Transverse colon (tissue), 4 donors: ENCODE measurements around the gene B3GALT5. TPM values are rescaled to one million over a fixed set of nuclear protein-coding genes. Genes with fewer than 3 reads are reported as not detected.

ENCODE experiments used
- DNase-seq: peaks from one replicate; pipeline ENCODE4 v3.0.0-alpha.2; 2019
- H3K27ac ChIP-seq, 4 donors: fragments of 200-600 bp; sonication (generic); 2 replicates each; pipeline ENCODE4 v1.5.1; 2016 to 2018; ENCODE audit warnings: inconsistent platforms in 4 of 4
- H3K27me3 ChIP-seq: fragments of 200-600 bp; sonication (generic); 2 replicates; pipeline ENCODE4 v1.5.1; 2017; ENCODE audit warnings: inconsistent platforms
- H3K36me3 ChIP-seq, 4 donors: fragments of 200-600 bp; sonication (generic); 2 replicates each; pipeline ENCODE4 v1.5.1; 2017 to 2019; ENCODE audit warnings: inconsistent platforms in 4 of 4
- H3K4me1 ChIP-seq, 4 donors: fragments of 200-600 bp; sonication (generic); 2 replicates each; pipeline ENCODE4 v1.5.1; 2017 to 2020; ENCODE audit warnings: inconsistent platforms in 4 of 4
- H3K4me3 ChIP-seq, 4 donors: fragments of 200-600 bp; sonication (generic); 1 replicate in 1 of 4; 2 replicates in 3 of 4; pipeline versions ENCODE4 v1.5.1 to v1.6.1; 2017 to 2019; ENCODE audit warnings: inconsistent platforms in 4 of 4
- H3K9me3 ChIP-seq, 2 donors: fragments of 200-600 bp; sonication (generic); 2 replicates each; pipeline ENCODE4 v1.5.1; 2017 to 2019; ENCODE audit warnings: inconsistent platforms in 2 of 2
- EP300 ChIP-seq: sonication (generic); formaldehyde crosslinking; IDR thresholded peaks from one replicate; pipeline ENCODE4 v1.6.1; 2017; ENCODE audit warnings: antibody characterized with exemption, low read depth
- POLR2A ChIP-seq: fragments of 450-650 bp; IDR thresholded peaks from one replicate; pipeline ENCODE4 v1.6.1; 2016; ENCODE audit warnings: antibody characterized with exemption, mild to moderate bottlenecking, moderate library complexity
- POLR2AphosphoS5 ChIP-seq, 3 donors: sonication (generic); formaldehyde crosslinking; IDR thresholded peaks; one replicate each; pipeline ENCODE4 v1.6.1; 2016; ENCODE audit warnings: antibody characterized with exemption in 3 of 3
- WGBS, 2 donors: methylation state at CpG; one replicate each; pipeline ENCODE4 v1.1.5; 2018; ENCODE audit warnings: low coverage in 1 of 2; 5-methylcytosine and 5-hydroxymethylcytosine counted together
- in situ Hi-C, 4 donors: fragments of 200-750 bp; cut with MboI; loops; one replicate each; pipeline versions ENCODE4 v1.15.0 to v1.15.1; 2017; ENCODE audit warnings: low sequenced_read_pairs in 3 of 4, low pct_ligation_motif_present in 1 of 4, low pct_unique_long_range_greater_than_20kb in 1 of 4
- intact Hi-C: fragments of 100-400 bp; cut with DNase I; formaldehyde crosslinking; loops from one replicate; pipeline ENCODE4 v1.15.1; 2023; ENCODE audit warnings: low total_unique reads
- total RNA-seq, 4 donors: library from RNA; depleted of rRNA; stranded (reverse); fragments of >200 nt; gene quantifications; one replicate each; pipeline ENCODE4 v1.1.0, GENCODE V29; 2016
- TF ChIP-seq, protein P1 (sequence below), 5 experiments: fragments of 200-600 bp in 3 of 5; fragments of 450-650 bp in 2 of 5; sonication (generic) in 3 of 5; IDR thresholded peaks; 1 replicate in 2 of 5; 2 replicates in 3 of 5; pipeline ENCODE4 v1.5.1; 2016 to 2017; ENCODE audit warnings: antibody characterized with exemption in 5 of 5, inconsistent platforms in 3 of 5, mild to moderate bottlenecking in 2 of 5, moderate library complexity in 1 of 5

The B3GALT5 gene, protein sequence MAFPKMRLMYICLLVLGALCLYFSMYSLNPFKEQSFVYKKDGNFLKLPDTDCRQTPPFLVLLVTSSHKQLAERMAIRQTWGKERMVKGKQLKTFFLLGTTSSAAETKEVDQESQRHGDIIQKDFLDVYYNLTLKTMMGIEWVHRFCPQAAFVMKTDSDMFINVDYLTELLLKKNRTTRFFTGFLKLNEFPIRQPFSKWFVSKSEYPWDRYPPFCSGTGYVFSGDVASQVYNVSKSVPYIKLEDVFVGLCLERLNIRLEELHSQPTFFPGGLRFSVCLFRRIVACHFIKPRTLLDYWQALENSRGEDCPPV
- total RNA-seq, result 10 to 100 TPM; 31.4 to 81.9 (median 44.0) TPM

- TF ChIP-seq POLR2A, result no peak
- no peak for TF ChIP-seq EP300
- TF ChIP-seq, protein P1, sequence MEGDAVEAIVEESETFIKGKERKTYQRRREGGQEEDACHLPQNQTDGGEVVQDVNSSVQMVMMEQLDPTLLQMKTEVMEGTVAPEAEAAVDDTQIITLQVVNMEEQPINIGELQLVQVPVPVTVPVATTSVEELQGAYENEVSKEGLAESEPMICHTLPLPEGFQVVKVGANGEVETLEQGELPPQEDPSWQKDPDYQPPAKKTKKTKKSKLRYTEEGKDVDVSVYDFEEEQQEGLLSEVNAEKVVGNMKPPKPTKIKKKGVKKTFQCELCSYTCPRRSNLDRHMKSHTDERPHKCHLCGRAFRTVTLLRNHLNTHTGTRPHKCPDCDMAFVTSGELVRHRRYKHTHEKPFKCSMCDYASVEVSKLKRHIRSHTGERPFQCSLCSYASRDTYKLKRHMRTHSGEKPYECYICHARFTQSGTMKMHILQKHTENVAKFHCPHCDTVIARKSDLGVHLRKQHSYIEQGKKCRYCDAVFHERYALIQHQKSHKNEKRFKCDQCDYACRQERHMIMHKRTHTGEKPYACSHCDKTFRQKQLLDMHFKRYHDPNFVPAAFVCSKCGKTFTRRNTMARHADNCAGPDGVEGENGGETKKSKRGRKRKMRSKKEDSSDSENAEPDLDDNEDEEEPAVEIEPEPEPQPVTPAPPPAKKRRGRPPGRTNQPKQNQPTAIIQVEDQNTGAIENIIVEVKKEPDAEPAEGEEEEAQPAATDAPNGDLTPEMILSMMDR (IDR thresholded peaks at IDR 0.05), result no peak
- no peak for TF ChIP-seq POLR2AphosphoS5 (IDR thresholded peaks at IDR 0.05)
- in situ Hi-C loops, result no loop called here
- H3K4me3 ChIP-seq, result peak within 1 kb of the TSS in 3 of 4 donors; percentile 36 to 49 (median 41)
- H3K4me1 ChIP-seq, result peaks cover 0 to 28% (median 4%) of the 10 kb centered on the region in 4 donors
- H3K27ac ChIP-seq, result no peak within 1 kb of the TSS
- DNase-seq, result peak; percentile 26
- H3K27me3 ChIP-seq, result peaks cover 38% of the 10 kb centered on the region
- intact Hi-C loops, result no loop called here
- H3K36me3 ChIP-seq, result no peaks in the 10 kb centered on the region
- 21 to 40% methylated on average over 9 to 45 of the region's 63 CpGs for WGBS, 2 donors
- H3K9me3 ChIP-seq, result no peaks in the 10 kb centered on the region
Observed at GRCh38 chr21:39612233-39613040, at the start of gene B3GALT5. B3GALT5 (plus strand) TSS chr21:39612940; CDS start chr21:39660560, 47,620 bp downstream.

DNA sequence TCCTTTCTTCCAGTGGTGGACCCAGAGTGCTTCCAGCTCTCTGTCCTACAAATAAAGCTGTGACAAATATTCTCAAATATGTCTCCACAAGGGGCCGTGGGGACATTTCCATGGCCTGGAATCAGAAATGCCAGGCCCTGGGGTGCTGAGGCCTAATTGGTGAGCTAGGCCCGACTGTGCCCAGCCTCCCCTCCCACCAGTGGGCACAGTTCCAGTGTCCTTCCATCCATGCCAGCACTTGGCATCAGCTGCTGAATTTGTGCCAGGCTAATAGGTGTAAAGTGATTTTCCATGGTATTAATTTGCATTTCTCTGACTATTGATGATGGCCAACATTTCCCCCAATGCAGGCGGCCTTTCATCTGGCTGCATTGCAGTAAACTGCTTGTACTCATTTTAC lies 48.5 kb upstream of the B3GALT5 start:
- WGBS, 2 donors, result 55% methylated on average over 3 of the region's 3 CpGs; no CpG with 5 or more reads in 1 of the 2 donors
- DNase-seq, result no peak
- H3K4me1 ChIP-seq, result peaks cover 0 to 4% (median 0%) of the 10 kb centered on the region in 4 donors
- TF ChIP-seq POLR2AphosphoS5 (IDR thresholded peaks at IDR 0.05) (no peak), EP300 (no peak), POLR2A (no peak)
- TF ChIP-seq, protein P1 (IDR thresholded peaks at IDR 0.05), result no peak
- H3K4me3 ChIP-seq, result no peak overlapping the region
- no peak overlapping the region for H3K27ac ChIP-seq
- in situ Hi-C loops (no loop called here), intact Hi-C loops (no loop called here)
- no peaks in the 10 kb centered on the region for H3K9me3 ChIP-seq
- H3K36me3 ChIP-seq, result no peaks in the 10 kb centered on the region
- no peaks in the 10 kb centered on the region for H3K27me3 ChIP-seq

GRCh38 chr21:39567180-39567972 lies 45.4 kb upstream of the B3GALT5 start:
- Histone ChIP-seq H3K27ac (no peak overlapping the region), H3K4me3 (no peak overlapping the region), H3K36me3 (no peaks in the 10 kb centered on the region), H3K9me3 (no peaks in the 10 kb centered on the region), H3K27me3 (no peaks in the 10 kb centered on the region), H3K4me1 (no peaks in the 10 kb centered on the region)
- no peak for DNase-seq
- in situ Hi-C loops (no loop called here), intact Hi-C loops (no loop called here)
- WGBS, 2 donors, result 53 to 70% methylated on average over 10 to 18 of the region's 18 CpGs
- TF ChIP-seq POLR2A, result no peak
- TF ChIP-seq POLR2AphosphoS5 (IDR thresholded peaks at IDR 0.05), result no peak
- no peak for TF ChIP-seq EP300
- TF ChIP-seq, protein P1 (IDR thresholded peaks at IDR 0.05), result no peak

DNA sequence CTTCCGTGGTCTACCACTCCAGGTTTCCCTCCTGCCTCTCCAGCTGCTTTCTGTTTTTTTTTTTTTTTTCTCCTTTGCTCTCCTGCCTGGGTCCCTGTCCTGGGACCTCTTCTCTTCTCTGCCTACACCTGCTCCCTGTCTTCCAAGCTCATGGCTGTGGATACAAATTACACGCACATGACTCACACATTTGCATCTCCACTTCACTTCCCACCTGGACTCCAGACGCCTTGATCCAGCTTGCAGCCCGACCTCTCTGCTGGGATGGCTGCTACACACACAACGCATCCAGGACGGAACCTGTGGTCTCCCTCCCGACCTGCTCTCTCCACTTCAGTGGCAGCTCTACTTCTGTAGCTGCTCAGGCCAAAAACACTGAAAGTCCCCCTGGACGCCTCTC lies 44.4 kb upstream of the B3GALT5 start:
- Histone ChIP-seq H3K36me3 (no peaks in the 10 kb centered on the region), H3K9me3 (no peaks in the 10 kb centered on the region), H3K4me3 (no peak overlapping the region), H3K27me3 (no peaks in the 10 kb centered on the region), H3K4me1 (no peaks in the 10 kb centered on the region), H3K27ac (no peak overlapping the region)
- no peak for DNase-seq
- intact Hi-C loops, result no loop called here
- in situ Hi-C loops, result no loop called here
- 27 to 72% methylated on average over 2 to 8 of the region's 8 CpGs for WGBS, 2 donors
- no peak for TF ChIP-seq EP300
- TF ChIP-seq POLR2AphosphoS5 (IDR thresholded peaks at IDR 0.05), result no peak
- TF ChIP-seq, protein P1 (IDR thresholded peaks at IDR 0.05), result no peak
- no peak for TF ChIP-seq POLR2A
